ENCODE measurements around the gene CCR3.

- TF ChIP-seq CTCF (IDR thresholded peaks at IDR 0.05) (no peak), EZH2 (IDR thresholded peaks at IDR 0.05) (no peak)
These were observed 57.6 kb downstream of the CCR3 start for GRCh38 chr3:46299608-46300460.

All from neural progenitor cell (in vitro differentiated cells).